ENCODE measurements around the gene MPST. TPM values are rescaled to one million over a fixed set of nuclear protein-coding genes. Genes with fewer than 3 reads are reported as not detected.
"Not testable (repeated sequence)": the region's sequence is repeated elsewhere in the genome, so short reads cannot be mapped to it uniquely, and the experiment has no call there.

The MPST gene
- total and polyA plus RNA-seq, 12 donors, result 27.1 to 192 (median 47.0) TPM

DNA sequence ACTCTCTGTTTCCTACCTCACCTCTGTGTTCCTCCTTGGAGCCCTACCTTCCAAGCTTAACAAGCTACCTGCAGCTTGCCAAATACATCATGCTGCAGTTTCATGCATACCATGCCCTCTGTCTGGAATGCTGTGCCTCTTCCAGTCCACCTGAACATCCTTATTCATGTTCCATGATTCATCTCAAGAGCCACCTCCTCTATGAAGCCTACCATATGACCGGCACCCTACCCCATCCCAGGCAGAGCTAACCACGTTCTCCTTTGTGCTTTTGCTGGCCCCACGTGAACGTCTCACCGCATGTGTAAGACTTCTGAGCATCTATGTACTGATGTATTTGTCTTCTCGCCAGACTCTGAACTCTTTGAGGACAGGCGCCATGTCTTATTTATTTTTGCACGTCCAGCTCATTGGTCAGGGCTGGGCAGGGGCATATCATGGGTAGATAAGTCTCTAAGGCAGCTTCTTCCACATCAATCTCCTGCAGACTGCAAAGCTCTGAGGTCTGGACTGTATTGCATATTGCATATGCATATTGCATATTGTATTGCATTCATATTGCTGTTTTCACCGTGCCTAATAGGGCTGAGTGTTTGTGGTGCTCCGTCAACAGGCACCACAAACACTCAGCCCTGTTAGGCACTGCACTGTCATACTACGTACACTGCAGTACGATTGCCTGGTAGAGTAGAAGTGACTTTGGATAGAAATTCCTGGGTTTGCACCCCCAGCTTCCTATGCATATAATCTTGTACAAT is 31.3 kb upstream of the MPST start:
- Histone ChIP-seq H3K4me3 (no peak overlapping the region), H3K27me3 (peaks cover 0 to 53% (median 41%) of the 10 kb centered on the region in 7 donors), H3K36me3 (no peaks in the 10 kb centered on the region), H3K9me3 (peaks cover 0 to 20% (median 14%) of the 10 kb centered on the region in 11 donors), H3K27ac (no peak overlapping the region), H3K4me1 (no peaks in the 10 kb centered on the region)
- ATAC-seq (no peak), DNase-seq (no peak)
- TF ChIP-seq, protein P1, sequence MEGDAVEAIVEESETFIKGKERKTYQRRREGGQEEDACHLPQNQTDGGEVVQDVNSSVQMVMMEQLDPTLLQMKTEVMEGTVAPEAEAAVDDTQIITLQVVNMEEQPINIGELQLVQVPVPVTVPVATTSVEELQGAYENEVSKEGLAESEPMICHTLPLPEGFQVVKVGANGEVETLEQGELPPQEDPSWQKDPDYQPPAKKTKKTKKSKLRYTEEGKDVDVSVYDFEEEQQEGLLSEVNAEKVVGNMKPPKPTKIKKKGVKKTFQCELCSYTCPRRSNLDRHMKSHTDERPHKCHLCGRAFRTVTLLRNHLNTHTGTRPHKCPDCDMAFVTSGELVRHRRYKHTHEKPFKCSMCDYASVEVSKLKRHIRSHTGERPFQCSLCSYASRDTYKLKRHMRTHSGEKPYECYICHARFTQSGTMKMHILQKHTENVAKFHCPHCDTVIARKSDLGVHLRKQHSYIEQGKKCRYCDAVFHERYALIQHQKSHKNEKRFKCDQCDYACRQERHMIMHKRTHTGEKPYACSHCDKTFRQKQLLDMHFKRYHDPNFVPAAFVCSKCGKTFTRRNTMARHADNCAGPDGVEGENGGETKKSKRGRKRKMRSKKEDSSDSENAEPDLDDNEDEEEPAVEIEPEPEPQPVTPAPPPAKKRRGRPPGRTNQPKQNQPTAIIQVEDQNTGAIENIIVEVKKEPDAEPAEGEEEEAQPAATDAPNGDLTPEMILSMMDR (IDR thresholded peaks at IDR 0.05), result no peak
- intact Hi-C loops (cut with DNase I), result loop anchor here in 1 of 10 donors (10.0 kb wide), 1 partner anchor 443 kb away; no protein-coding TSS in a partner anchor
- WGBS, 2 donors, result 71 to 78% methylated on average over 12 of the region's 12 CpGs

DNA sequence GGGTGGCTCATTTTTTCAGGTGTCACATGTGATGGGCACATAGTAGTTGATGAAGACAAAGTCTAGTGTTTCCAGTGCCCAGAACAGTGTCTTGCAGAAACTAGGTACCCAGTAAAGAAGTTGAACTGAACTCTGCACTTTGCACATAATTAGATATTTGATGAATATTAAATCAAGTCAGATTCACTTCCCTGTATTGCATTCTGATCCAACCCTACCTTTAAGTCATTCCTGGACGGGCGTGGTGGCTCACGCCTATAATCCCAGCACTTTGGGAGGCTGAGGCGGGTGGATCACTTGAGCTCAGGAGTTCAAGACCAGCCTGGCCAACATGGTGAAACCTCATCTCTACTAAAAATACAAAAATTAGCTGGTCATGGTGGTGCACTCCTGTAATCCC is 30.5 kb upstream of the MPST start:
- H3K4me1 ChIP-seq, H3K27ac ChIP-seq, H3K4me3 ChIP-seq, ATAC-seq, H3K36me3 ChIP-seq, DNase-seq: not testable (repeated sequence)
- H3K9me3 ChIP-seq, result peaks cover 0 to 20% (median 14%) of the 10 kb centered on the region in 11 donors
- WGBS, 2 donors, result 92% methylated on average over 4 of the region's 4 CpGs
- peaks cover 0 to 50% (median 36%) of the 10 kb centered on the region in 7 donors for H3K27me3 ChIP-seq
- intact Hi-C loops (cut with DNase I), result loop anchor here in 1 of 10 donors (10.0 kb wide), 1 partner anchor 444 kb away; no protein-coding TSS in a partner anchor

DNA sequence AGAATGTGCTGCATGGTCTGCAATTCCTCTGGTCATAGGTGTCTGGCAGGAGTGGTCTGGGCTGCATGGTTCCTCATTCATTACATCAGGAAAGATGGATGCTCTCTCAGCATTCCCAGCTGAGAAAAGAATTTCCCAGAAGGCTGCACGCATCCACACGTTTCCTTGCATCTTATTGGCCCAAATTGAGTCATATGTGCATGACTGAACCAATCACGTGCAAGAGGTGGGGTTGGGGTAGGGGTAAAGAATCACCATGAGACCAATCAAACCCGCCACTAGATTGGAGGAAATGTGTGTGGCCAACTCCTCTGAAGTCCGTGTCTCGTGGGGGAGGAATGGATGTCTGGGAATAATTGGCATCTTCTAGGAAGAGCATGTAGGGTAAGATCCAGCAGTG is 29.1 kb upstream of the MPST start:
- Histone ChIP-seq H3K4me3 (no peak overlapping the region), H3K27me3 (peaks cover 0 to 51% (median 36%) of the 10 kb centered on the region in 7 donors), H3K4me1 (no peaks in the 10 kb centered on the region), H3K9me3 (peaks cover 0 to 15% (median 11%) of the 10 kb centered on the region in 11 donors), H3K27ac (no peak overlapping the region), H3K36me3 (no peaks in the 10 kb centered on the region)
- ATAC-seq, result no peak
- TF ChIP-seq, protein P1 (IDR thresholded peaks at IDR 0.05), result no peak
- intact Hi-C loops (cut with DNase I), result no loop called here
- DNase-seq, result no peak
- 67 to 82% methylated on average over 6 of the region's 6 CpGs for WGBS, 2 donors

DNA sequence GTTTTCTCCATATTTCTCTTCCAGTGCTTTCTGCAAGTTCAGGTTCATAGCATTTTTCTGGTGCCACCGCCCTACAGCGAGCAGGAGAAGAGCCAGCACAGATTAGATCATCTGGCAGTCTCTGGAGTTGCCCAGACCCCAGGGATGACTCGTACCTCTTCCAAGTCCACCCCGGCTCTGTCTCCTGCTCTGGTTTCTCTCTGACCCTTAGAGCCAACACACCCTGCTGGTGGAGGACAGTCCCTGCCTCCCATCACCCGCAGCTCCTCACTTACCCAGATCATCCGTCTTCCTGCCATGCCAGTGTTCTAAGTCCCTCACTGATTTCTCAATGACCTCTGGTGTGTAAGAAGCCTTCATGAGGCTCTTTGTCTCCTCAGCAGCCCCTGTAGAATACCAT is 28.3 kb upstream of the MPST start:
- ATAC-seq (no peak), DNase-seq (no peak)
- TF ChIP-seq, protein P1 (IDR thresholded peaks at IDR 0.05), result no peak
- 56 to 59% methylated on average over 6 of the region's 6 CpGs for WGBS, 2 donors
- Histone ChIP-seq H3K4me1 (no peaks in the 10 kb centered on the region), H3K36me3 (no peaks in the 10 kb centered on the region), H3K27me3 (peaks cover 0 to 51% (median 36%) of the 10 kb centered on the region in 7 donors), H3K4me3 (no peak overlapping the region), H3K9me3 (peaks cover 0 to 8% (median 4%) of the 10 kb centered on the region in 11 donors), H3K27ac (no peak overlapping the region)
- intact Hi-C loops (cut with DNase I), result no loop called here

DNA sequence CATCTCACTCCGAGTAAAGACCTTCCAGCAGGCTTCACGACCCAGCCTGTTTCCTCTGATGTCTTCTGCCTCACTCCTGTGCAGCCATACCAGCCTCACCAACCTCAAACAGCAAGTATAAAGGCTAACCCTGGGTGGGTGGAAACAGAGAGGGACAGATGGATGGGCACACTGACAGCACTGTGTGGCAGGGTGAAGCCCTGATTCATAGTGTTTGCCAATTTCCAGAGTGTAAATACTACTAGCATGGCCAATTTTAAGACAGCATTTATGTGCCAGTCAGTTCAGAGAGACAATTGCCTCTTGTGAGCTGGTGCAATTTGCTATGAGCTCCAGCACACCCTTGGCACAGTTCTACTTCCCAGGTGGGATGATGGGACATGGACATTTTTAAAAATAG is 21.8 kb upstream of the MPST start:
- Histone ChIP-seq H3K4me1 (no peaks in the 10 kb centered on the region), H3K27me3 (peaks cover 0 to 8% (median 0%) of the 10 kb centered on the region in 7 donors), H3K27ac (no peak overlapping the region), H3K36me3 (no peaks in the 10 kb centered on the region), H3K4me3 (no peak overlapping the region), H3K9me3 (no peaks in the 10 kb centered on the region)
- no peak for ATAC-seq
- intact Hi-C loops (cut with DNase I), result no loop called here
- DNase-seq, result no peak
- 81 to 85% methylated on average over 2 of the region's 2 CpGs for WGBS, 2 donors
- TF ChIP-seq, protein P1 (IDR thresholded peaks at IDR 0.05), result no peak
